Measurements from ENCODE around the gene SPANXA1.
"Not testable (repeated sequence)": the region's sequence is repeated elsewhere in the genome, so short reads cannot be mapped to it uniquely, and the experiment has no call there.

The SPANXA1 gene, protein sequence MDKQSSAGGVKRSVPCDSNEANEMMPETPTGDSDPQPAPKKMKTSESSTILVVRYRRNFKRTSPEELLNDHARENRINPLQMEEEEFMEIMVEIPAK

DNA sequence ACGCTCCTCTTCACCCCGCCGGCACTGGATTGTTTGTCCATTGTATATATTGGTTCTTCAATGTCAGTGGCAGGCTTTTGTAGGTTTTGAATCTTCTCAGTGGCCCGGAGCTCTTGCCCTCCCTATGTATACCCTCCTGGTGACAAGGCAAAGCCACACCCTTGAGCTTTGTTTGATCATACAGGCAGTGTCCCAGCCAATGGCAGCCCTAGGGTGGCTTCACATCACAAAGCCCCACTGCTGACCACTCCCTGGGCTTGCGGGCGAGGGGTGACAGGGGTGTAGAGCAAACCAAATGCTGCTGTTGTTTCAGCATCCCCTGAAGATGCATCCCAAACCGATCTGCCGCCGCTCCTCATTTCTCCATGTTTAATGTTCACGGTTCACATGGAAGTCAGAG, at the start of gene SPANXA1:
Gene SPANXA1, minus strand, starts transcription at position 101 of the 400 bp plus-strand sequence. Its CDS starts 60 bp downstream, at position 41.
- DNase-seq (ENCODE audit: low spot score): not testable (repeated sequence)

DNA sequence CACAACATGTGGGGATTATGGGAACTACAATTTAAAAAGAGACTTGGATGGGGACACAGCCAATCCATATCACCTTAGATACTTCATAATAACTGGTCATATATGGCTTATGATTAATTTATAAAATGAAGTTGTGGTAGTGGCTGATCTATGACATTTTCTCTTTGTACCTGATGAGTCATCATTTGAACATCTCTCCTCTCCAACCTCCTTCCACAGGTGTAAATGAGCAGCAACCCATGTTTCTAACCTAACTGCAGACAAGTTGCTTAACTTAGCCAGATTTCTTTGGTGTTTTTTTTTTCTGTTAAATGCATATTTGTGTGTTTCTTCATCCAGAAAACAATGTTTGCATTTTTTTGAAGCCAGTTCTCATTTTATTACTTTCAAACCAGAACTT, 47.6 kb upstream of the SPANXA1 start:
- DNase-seq (ENCODE audit: low spot score): no peak

DNA sequence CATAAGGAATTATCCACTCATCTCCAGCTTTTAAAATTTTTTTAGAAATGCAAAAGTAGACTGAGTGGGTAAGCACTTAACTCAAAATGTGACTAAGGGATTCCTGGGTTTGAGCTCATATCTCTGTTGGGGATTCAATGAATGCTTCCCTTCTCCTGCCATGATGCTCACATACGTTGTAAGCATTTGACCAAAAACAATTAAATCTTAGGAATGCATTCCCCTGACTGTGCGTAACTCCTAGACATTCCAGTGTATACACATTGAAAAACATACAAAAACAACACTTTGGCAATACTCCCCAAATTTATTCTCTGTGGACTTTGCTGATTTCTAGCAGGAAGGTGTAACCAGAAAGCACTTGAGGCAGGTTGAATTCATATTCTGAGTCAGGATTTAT, 34.8 kb upstream of the SPANXA1 start:
- DNase-seq (ENCODE audit: low spot score): no peak

DNA sequence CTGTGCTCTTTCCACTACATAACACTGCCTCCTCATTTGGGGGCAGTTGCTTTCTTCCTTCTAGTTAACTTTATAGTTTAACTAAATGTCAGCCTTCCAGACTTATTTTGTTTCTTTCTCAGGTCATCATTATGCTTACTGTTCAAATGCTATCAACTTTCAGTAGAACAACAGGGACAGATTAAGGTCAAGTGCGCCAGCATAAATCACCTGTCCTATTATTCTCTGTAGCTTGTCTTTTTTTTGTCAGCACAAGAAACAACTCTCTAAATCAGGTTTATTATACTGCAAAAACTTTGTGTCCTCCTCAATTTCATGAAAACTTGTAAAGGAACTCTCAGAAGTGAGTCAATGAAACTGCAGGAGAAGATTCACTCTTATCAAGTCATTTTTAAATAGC, 24.6 kb upstream of the SPANXA1 start:
- no peak for DNase-seq (ENCODE audit: low spot score)

DNA sequence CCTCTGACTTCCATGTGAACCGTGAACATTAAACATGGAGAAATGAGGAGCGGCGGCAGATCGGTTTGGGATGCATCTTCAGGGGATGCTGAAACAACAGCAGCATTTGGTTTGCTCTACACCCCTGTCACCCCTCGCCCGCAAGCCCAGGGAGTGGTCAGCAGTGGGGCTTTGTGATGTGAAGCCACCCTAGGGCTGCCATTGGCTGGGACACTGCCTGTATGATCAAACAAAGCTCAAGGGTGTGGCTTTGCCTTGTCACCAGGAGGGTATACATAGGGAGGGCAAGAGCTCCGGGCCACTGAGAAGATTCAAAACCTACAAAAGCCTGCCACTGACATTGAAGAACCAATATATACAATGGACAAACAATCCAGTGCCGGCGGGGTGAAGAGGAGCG, 4.9 kb upstream of the SPANXA1 start, which contains the start of gene SPANXA2:
Gene SPANXA2, plus strand, starts transcription at position 301 of the 400 bp plus-strand sequence. Its CDS starts 60 bp downstream, at position 361.
- DNase-seq (ENCODE audit: low spot score): not testable (repeated sequence)

DNA sequence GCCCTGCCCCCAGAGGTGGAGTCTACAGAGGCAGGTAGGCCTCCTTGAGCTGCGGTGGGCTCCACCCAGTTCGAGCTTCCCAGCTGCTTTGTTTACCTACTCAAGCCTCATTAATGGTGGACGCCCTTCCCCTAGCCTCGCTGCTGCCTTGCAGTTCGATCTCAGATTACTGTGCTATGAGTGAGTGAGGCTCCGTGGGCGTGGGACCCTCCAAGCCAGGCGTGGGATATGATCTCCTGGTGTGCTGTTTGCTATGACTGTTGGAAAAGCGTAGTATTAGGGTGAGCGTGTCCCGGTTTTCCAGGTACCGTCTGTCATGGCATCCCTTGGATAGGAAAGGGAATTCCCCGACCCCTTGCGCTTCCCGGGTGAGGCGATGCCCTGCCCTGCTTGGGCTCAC, 42.0 kb downstream of the SPANXA1 start:
- not testable (repeated sequence) for DNase-seq (ENCODE audit: low spot score)
